Amniotic stem cell (primary cell): ENCODE measurements around the gene THAP7.

ENCODE experiments used
- DNase-seq: peaks from one replicate; lab custom pipeline; 2025; lab: John Stamatoyannopoulos, UW

The THAP7 gene

DNA sequence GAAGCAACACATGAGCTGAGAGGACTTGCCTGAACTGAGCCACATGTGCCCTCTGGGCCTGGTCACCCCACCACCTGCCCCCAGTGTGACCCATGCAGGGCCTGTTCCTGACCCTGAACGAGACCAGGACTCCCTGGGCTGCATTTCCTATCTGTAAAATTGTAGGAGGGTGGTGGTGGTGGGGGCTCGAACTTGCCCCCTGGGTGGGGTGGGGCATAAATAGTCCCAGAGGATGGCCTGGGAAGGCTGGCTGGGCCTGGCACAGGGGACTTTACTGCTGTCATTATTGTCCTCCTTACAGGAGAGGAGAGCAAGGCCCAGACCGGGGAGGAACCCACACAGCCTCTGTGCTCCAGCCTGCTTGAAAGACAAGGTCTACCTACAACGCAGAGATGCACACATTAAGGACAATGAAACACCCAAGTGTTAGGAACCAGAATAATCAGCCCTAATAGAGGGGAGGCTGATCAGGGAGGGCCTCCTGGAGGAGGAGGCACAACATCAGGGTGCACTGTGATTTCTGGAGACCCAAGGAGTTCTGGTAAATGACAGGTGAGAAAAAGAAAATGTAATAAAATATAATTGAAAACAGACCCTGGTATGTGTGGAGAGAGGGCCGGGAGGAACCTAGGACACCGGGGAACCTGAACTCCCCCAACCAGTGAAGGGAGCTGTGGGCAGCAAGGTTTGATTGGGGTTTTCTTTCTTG, 37.7 kb downstream of the THAP7 start:
- no peak for DNase-seq

- DNase-seq: no peak
Measured at GRCh38 chr22:20963201-20964052, 38.5 kb downstream of the THAP7 start.

DNA sequence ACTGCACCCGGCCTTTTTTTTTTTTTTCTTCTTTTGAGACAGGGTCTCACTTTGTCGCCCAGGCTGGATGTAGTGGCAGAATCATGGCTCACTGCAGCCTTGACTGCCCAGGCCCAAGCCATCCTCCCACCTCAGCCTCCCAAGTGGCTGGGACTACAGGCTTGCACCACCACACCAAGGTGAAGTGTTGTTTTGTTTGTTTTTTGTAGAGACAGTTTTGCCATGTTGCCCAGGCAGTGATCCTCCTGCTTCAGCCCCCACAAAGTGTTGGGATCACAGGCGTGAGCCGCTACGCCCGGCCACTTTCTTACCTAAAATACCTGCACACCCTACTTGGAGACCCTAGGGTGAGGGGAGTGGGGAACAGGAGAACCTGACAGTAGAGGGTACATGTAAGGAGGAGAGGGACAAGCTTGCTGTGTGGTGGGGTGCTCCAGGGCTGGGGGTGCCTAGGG, 39.4 kb downstream of the THAP7 start:
- DNase-seq: no peak

- DNase-seq: no peak
Measured at GRCh38 chr22:20960609-20961008, 41.3 kb downstream of the THAP7 start.

DNA sequence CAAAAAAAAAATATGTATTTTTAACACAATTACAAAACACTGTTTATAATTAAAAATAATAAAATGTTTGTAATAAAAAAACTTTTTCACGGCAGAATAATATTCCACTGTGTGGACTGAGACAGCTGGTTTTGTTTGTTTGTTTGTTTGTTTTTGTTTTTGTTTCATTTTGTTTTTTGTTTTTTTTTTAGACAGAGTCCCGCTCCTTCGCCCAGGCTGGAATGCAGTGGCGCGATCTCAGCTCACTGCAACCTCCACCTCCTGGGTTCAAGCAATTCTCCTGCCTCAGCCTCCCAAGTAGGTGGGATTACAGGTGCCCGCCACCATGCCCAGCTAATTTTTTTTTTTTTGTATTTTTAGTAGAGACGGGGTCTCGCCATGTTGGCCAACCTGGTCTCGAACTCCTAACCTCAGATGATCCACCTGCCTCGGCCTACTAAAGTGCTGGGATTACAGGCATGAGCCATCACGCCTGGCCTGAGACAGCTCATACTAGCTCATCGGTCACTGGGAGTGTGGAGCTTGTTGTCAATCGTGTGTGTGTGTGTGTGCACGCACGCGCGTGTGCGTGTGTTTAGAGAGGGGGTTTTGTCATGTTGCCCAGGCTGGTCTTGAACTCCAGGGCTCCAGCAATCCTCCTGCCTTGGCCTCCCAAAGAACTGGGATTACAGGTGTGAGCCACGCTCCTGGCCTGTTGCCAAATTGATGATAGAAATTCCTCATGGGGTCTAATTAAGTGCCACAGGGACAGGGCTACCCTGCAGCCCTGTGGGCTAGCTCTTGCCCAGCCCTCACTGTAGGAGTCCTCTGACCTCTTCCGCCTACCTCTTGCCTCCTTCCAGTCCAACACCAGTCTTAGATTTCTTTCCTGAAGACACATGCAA, 42.1 kb downstream of the THAP7 start:
- no peak for DNase-seq

DNA sequence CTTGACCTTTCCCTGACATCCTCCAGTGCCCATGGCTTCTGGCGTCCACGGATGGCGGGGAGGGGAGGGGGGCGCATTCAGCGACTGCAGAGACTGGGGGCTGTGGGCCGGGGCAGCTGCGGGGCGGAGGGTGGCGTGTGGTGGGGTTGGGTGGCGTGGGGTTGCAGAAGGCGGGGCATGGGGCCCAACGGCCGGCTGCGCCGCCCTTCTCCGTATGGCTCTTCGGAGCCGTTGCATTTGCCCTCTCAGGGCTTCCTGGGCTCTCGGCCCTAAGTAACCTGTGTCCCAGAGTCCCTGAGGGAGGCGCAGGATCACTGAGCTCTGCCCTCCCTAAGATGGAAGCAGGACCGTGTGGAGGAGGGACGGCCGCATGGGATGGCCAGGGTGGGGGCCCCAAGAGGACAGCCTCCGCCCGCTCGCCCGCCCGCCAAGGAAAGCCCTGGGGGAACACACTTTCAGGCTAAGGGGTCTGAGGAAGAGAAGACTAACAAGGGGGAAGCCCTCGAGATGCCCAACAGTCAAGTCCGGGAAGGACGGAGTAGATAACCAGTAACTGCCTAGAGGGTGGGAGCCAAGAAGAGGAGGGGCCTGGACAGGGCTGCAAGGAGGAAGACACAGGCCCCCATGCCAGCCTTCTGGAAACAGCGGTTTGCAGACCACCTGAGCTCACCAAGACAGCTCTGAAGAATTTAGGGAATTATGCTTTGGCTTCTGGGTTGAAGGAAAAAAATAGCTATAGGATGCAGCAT, 44.1 kb downstream of the THAP7 start:
- no peak for DNase-seq

DNA sequence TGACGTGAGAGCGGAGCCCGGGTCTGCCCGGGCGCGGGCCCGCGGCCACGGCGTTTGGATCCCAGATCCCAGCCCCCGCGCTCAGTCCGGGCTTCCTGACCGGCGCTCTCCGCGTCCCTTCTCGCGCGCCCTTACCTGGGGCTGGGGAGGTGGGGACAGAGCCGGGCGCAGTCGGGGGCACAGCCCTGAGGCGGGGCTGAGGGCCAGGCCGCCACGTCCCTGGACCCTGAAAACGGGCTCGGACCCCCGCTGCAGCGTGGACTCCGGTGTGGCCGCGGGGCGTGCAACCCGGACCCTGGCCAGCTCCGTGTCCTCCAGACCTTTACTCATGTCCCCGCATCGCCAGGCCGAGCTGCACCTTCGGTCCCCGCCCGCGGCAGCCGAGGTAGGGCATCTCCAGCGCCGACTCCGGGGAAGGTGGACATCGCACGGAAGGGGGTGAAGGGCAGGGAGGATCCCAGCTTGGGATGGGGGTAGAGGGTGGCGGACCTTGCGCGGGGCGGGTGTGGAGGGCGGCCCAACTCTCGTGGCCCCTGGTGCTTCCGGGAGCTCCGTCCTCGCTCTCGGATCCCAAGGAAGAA, 44.7 kb downstream of the THAP7 start:
- DNase-seq: no peak

- no peak for DNase-seq
Measured at GRCh38 chr22:20956258-20957101, 45.4 kb downstream of the THAP7 start.

GRCh38 chr22:20955548-20955947, 46.4 kb downstream of the THAP7 start:
- DNase-seq: no peak

- DNase-seq: no peak
Measured at GRCh38 chr22:20953668-20954500, 48.0 kb downstream of the THAP7 start.

- DNase-seq: no peak
Measured at GRCh38 chr22:20953342-20953608, 48.6 kb downstream of the THAP7 start.

- no peak for DNase-seq
Measured at GRCh38 chr22:20952544-20953341, 49.2 kb downstream of the THAP7 start.

GRCh38 chr22:20951932-20952380, 50.0 kb downstream of the THAP7 start:
- no peak for DNase-seq

DNA sequence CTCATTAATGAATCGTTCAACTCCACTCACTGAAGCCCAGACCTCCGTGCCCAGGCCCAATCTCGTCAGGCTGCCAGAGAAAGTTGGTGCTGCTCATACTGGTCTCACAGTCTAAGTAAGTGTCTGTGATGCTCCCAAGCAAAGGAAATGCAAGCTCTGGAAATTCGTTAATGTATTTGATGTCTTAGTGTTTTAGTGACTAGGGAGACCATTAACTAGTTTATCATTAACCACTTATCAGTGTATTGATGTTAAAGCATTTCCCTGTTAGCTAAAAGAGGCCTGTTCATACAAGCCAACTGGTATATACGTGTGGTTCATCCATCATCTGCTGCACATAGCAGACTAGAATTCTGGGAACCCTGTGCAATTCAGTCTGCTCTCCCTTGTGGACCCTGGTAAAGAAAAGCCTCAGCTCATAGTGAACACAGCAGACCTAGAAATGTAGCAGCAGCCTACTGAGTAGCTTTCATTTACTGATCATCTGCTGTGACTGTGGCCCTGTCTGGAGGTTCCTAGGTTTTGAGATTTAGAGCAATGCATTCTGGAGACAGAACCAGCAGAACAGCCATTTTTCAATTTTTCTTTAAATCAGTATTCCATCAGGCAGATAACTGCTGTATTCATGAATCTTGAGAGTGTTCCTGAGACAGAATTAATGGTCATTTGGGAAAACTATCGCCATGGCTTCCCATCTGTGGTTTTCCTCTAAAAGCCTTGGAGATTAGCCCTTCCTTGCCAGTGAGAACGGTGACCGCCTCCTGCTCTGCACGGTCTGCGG, 50.6 kb downstream of the THAP7 start:
- no peak for DNase-seq

DNA sequence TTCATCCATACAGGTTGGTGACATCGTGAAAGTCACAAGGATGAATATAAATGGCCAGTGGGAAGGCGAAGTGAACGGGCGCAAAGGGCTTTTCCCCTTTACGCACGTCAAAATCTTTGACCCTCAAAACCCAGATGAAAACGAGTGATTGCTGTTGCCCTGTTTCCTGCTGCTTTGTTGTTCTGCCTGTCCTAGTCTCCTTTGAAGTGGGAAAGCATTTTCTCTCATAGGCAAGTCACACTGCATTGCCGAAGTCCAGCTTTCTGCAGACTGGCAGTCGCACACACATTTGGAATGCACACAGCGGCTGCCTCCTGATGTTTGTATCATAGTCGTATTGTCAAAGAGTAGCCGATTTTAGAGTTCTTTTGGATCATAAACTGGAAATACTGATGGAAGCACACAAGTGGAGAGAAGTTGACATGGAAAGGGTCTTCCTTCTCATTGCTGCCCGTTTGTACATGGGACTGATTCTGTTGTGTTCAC, 52.2 kb downstream of the THAP7 start:
- DNase-seq: no peak
